ENCODE results near the gene SLC22A12.

The SLC22A12 gene

GRCh38 chr11:64563966-64564365 is 27.1 kb upstream of the SLC22A12 start:
- no peak for DNase-seq (ENCODE audit: low read depth)
- TF ChIP-seq, protein P1, sequence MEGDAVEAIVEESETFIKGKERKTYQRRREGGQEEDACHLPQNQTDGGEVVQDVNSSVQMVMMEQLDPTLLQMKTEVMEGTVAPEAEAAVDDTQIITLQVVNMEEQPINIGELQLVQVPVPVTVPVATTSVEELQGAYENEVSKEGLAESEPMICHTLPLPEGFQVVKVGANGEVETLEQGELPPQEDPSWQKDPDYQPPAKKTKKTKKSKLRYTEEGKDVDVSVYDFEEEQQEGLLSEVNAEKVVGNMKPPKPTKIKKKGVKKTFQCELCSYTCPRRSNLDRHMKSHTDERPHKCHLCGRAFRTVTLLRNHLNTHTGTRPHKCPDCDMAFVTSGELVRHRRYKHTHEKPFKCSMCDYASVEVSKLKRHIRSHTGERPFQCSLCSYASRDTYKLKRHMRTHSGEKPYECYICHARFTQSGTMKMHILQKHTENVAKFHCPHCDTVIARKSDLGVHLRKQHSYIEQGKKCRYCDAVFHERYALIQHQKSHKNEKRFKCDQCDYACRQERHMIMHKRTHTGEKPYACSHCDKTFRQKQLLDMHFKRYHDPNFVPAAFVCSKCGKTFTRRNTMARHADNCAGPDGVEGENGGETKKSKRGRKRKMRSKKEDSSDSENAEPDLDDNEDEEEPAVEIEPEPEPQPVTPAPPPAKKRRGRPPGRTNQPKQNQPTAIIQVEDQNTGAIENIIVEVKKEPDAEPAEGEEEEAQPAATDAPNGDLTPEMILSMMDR (IDR thresholded peaks at IDR 0.05; ENCODE audit: insufficient read depth, low read depth, low read length, missing control alignments) = no peak
- no peak overlapping the region for H3K4me3 ChIP-seq (ENCODE audit: low read depth, low read length)

DNA sequence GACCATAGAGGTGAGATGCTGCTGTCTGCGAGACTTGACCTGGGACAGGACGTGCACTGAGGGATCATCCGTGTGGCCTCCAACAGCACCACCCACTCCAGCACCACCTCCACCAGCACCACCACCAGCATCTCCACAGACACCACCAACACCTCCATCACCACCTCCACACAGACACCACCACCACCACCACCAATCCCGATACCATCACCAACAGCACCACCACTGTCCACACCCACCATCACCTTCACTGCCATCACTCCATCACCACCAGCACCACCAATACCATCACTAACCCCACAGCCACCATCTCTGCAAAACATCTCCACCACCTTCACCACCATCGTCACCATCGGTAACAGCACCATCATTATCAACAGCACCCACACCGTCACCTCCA is 26.6 kb upstream of the SLC22A12 start:
- DNase-seq (ENCODE audit: low read depth) = no peak
- TF ChIP-seq, protein P1 (IDR thresholded peaks at IDR 0.05; ENCODE audit: insufficient read depth, low read depth, low read length, missing control alignments) = no peak
- H3K4me3 ChIP-seq (ENCODE audit: low read depth, low read length) = no peak overlapping the region

DNA sequence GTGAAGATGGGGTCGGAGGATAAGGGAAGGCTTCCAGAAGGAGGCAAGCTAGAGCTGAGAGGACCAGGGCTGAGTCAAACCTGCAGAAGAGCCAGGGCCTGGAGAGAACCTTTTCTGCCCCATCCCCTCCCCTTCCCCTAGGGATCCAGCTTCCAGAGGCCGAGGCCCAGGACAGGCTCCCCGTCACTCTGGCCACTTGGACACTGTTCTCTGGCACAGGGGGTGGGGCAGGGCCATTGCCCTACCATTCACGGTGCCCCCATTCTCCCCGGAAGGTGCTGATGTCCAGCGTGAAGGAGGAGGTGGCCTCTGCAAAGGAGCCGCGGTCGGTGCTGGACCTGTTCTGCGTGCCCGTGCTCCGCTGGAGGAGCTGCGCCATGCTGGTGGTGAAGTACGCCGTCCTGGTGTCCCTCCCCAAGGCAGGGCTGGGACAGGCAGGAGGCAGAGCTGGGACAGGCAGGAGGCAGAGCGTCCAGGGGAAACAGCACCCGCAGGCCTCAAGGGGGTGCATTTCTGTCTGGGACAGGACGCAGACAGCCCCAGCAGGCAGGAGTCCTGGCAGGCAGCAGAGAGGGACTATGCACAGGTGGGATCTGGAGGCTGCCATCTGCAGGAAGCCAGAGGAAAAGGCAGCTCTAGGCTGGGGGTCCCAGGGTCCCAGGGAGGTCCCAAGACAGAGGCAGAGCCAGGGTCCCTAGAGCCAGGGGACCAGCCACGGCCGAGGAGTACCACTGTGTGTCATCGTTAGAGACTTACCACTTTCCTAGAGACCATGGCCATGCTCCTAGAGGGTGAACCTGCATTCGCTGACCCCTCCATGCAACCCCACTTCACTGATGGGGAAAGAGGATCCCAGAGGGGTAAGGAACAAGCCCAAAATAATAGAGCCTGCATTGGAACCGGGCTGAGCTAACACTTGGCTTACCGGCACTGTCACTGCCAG is 25.8 kb upstream of the SLC22A12 start:
- DNase-seq (ENCODE audit: low read depth) = no peak
- no peak overlapping the region for H3K4me3 ChIP-seq (ENCODE audit: low read depth, low read length)
- TF ChIP-seq, protein P1 (IDR thresholded peaks at IDR 0.05; ENCODE audit: insufficient read depth, low read depth, low read length, missing control alignments) = no peak

GRCh38 chr11:64566042-64566914 is 24.7 kb upstream of the SLC22A12 start:
- DNase-seq (ENCODE audit: low read depth) = no peak
- no peak overlapping the region for H3K4me3 ChIP-seq (ENCODE audit: low read depth, low read length)
- TF ChIP-seq, protein P1 (IDR thresholded peaks at IDR 0.05; ENCODE audit: insufficient read depth, low read depth, low read length, missing control alignments) = no peak

DNA sequence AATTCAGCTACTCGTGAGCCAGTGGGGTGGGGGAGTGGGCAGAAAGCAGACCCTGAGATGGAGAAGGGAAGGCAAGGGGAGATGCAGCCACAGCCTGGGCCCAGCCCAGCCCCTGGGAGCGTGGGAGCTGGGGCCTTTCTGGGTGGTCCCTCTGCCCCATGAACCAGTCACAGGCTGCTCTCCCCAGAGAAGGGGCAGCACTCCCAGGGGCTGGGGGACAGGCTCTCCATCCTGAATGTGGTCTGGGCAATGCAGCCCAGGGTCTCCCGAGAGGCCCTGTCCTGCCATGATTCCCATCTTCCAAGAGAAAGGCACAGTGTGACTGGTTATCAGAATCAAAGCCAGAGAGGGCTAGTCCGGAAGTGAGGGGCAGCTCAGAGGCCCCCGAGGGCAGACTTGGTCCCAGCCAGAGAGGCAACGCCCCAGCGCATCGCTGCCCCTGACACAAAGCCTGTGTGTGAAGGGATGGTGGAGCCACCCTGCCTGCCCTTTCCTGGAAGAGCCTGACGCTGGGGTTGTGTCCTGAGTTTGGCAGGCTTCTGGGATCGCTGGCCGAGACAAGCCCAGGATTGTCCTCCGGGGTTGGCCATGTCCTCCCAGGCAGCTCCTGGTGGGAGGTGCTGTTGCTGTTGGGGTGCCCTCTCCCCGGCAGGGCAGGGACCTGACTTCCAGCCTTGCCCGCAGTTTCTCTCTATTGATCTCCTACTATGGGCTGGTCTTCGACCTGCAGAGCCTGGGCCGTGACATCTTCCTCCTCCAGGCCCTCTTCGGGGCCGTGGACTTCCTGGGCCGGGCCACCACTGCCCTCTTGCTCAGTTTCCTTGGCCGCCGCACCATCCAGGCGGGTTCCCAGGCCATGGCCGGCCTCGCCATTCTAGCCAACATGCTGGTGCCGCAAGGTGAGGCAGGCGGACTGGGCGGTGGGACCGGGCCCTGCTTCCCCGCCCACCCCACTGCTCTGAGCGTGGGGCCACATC is 23.8 kb upstream of the SLC22A12 start:
- no peak for DNase-seq (ENCODE audit: low read depth)
- TF ChIP-seq, protein P1 (IDR thresholded peaks at IDR 0.05; ENCODE audit: insufficient read depth, low read depth, low read length, missing control alignments) = no peak
- no peak overlapping the region for H3K4me3 ChIP-seq (ENCODE audit: low read depth, low read length)

DNA sequence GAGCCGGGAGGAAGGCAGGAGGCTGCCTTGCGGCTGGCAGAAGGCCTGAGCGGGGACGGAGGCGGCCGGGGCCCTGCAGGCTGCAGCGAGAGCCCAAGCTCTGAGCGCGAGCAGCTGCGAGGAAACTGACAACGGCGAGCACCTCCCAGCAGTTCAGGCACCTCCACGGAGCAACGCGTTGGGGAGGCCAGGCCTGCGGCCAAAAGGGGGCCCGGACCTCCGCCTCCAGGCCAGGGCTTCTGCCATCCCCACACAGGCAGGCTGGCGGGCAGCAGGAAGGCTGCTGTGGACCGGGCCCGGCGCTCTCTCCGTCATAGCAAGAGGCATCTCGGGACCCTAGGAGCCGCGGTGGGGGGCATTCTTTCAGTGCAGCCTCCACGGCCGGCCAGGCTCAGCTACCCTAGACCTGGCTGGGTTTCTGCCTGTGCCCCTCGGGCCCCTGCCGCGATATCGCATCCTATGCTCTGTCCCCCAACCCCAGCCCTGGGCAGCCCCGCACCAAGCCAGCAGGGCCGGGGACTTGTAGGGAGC is 22.9 kb upstream of the SLC22A12 start:
- no peak overlapping the region for H3K4me3 ChIP-seq (ENCODE audit: low read depth, low read length)
- DNase-seq (ENCODE audit: low read depth) = no peak
- TF ChIP-seq, protein P1 (IDR thresholded peaks at IDR 0.05; ENCODE audit: insufficient read depth, low read depth, low read length, missing control alignments) = no peak
